Measurements from ENCODE around the gene RANBP1. TPM values are rescaled to one million over a fixed set of nuclear protein-coding genes. Genes with fewer than 3 reads are reported as not detected.

The RANBP1 gene
- total RNA-seq, 1 experiment from 2014 or later = 443 TPM

DNA sequence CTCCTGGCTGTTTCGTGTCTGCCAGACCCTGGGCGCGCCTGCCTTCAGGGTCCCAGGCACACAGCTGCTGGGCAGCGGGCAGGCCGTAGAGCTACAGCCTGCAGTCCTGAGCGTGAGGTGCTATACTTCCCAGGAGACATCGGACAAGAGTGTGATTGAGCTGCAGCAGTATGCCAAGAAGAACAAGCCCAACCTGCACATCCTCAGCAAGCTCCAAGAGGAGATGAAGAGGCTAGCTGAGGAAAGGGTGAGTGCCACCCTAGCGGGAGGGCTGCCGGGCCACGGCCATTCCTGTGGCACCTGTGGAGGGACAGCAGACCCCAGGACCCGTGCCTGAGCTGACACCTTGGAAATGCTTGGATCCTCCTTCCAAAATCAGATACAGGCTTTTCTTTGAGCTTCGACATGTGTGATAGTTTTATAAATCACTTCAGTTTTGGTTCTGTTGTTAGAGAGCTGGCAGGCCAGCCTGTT is 7.1 kb upstream of the RANBP1 start (continued):
- TF ChIP-seq GRHL2 (CRISPR knock-in tag; IDR thresholded peaks at IDR 0.05; ENCODE audit: insufficient replicate concordance, severe bottlenecking) (no peak), RELA (CRISPR knock-in tag; IDR thresholded peaks at IDR 0.05; ENCODE audit: borderline replicate concordance) (no peak), ATF2 (CRISPR knock-in tag; IDR thresholded peaks at IDR 0.05; ENCODE audit: borderline replicate concordance, low read depth) (no peak)

DNA sequence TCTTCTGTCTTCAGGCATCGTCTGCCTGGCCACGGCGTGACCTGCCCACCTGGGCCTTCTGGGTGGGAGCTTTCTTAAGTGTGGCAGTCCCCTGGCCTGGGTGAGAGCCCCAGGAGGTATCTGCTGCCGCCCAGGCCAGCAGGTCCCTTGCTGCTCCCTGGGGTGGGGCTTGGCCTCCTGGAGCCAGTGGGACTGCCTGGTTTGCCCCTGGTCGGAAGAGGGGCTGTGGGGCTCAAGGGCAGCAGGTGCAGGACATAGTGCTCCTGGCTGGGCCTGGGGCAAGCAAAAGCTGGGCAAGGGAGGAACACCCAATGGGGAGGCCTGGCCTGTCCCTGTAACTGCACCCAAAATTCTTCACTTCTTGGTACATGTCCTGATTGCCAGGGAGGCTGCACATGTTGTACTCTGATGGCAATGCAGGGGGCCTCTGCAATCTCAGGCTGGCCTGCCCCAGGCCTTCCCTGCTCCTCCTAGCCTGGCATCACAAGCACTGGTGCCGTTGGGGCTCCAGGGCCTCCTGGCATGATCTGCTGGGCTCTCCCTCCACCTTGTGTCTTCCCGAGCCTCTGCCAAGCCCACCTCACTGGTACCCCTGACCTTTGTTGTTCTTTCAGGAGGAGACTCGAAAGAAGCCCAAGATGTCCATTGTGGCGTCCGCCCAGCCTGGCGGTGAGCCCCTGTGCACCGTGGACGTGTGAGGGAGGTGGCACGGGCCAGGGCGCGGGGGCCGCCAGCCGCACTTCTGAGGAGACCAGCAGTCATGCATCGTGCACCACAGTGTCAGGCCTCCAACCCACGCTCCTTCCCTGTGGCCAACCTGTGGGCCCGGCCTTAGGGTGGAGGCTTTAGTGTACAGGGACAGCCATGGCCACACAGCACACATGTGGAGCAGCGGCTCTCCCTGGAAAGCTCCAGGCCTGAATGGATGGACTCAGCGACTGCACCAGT is 6.2 kb upstream of the RANBP1 start:
- CTCF ChIA-PET = interaction anchor here (1.0 kb wide), 2 partner anchors 9 to 26 kb away, joined by 3 to 6 read pairs; no protein-coding TSS in a partner anchor
- ATAC-seq (no peak), DNase-seq (ENCODE audit: low spot score) (no peak)
- Mint-ChIP-seq H3K4me3 (no peak overlapping the region), H3K36me3 (peaks cover 54% of the 10 kb centered on the region), H3K4me1 (no peaks in the 10 kb centered on the region), H3K27me3 (ENCODE audit: low read depth) (no peaks in the 10 kb centered on the region), H3K9me3 (no peaks in the 10 kb centered on the region), H3K27ac (no peak overlapping the region)
- POLR2A ChIA-PET = no interaction called here
- TF ChIP-seq CTCF (IDR thresholded peaks at IDR 0.05) (no peak), OVOL2 (CRISPR knock-in tag; IDR thresholded peaks at IDR 0.05; ENCODE audit: borderline replicate concordance) (no peak), MYBL2 (CRISPR knock-in tag; IDR thresholded peaks at IDR 0.05) (no peak), ETV6 (CRISPR knock-in tag; IDR thresholded peaks at IDR 0.05) (no peak), SP1 (CRISPR knock-in tag; conservative IDR thresholded peaks at IDR 0.05) (no peak), JAZF1 (CRISPR knock-in tag; IDR thresholded peaks at IDR 0.05) (no peak), NFATC4 (CRISPR knock-in tag; IDR thresholded peaks at IDR 0.05) (no peak), PRRX2 (CRISPR knock-in tag; IDR thresholded peaks at IDR 0.05) (no peak), TCF7 (CRISPR knock-in tag; IDR thresholded peaks at IDR 0.05; ENCODE audit: low read depth) (no peak), CBFB (CRISPR knock-in tag; IDR thresholded peaks at IDR 0.05; ENCODE audit: low read depth) (no peak), GABPB1 (CRISPR knock-in tag; IDR thresholded peaks at IDR 0.05) (no peak), ERG (CRISPR knock-in tag; IDR thresholded peaks at IDR 0.05) (no peak), CDX4 (CRISPR knock-in tag; IDR thresholded peaks at IDR 0.05; ENCODE audit: borderline replicate concordance) (no peak), ZSCAN18 (CRISPR knock-in tag; IDR thresholded peaks at IDR 0.05) (no peak)
- TF ChIP-seq, protein P1, sequence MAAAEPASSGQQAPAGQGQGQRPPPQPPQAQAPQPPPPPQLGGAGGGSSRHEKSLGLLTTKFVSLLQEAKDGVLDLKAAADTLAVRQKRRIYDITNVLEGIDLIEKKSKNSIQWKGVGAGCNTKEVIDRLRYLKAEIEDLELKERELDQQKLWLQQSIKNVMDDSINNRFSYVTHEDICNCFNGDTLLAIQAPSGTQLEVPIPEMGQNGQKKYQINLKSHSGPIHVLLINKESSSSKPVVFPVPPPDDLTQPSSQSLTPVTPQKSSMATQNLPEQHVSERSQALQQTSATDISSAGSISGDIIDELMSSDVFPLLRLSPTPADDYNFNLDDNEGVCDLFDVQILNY (CRISPR knock-in tag; IDR thresholded peaks at IDR 0.05) = no peak
- TF ChIP-seq, protein P2, sequence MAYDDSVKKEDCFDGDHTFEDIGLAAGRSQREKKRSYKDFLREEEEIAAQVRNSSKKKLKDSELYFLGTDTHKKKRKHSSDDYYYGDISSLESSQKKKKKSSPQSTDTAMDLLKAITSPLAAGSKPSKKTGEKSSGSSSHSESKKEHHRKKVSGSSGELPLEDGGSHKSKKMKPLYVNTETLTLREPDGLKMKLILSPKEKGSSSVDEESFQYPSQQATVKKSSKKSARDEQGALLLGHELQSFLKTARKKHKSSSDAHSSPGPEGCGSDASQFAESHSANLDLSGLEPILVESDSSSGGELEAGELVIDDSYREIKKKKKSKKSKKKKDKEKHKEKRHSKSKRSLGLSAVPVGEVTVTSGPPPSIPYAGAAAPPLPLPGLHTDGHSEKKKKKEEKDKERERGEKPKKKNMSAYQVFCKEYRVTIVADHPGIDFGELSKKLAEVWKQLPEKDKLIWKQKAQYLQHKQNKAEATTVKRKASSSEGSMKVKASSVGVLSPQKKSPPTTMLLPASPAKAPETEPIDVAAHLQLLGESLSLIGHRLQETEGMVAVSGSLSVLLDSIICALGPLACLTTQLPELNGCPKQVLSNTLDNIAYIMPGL (CRISPR knock-in tag; IDR thresholded peaks at IDR 0.05) = no peak
- TF ChIP-seq, protein P3, sequence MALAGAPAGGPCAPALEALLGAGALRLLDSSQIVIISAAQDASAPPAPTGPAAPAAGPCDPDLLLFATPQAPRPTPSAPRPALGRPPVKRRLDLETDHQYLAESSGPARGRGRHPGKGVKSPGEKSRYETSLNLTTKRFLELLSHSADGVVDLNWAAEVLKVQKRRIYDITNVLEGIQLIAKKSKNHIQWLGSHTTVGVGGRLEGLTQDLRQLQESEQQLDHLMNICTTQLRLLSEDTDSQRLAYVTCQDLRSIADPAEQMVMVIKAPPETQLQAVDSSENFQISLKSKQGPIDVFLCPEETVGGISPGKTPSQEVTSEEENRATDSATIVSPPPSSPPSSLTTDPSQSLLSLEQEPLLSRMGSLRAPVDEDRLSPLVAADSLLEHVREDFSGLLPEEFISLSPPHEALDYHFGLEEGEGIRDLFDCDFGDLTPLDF (CRISPR knock-in tag; IDR thresholded peaks at IDR 0.05) = no peak
